NCI-H2081 treated with DMSO at 0.1 percent for 48 hours (cell line): ENCODE results near the gene TPM2.

Source experiments
- DNase-seq: peaks from one replicate; lab custom pipeline; 2025; lab: John Stamatoyannopoulos, UW

The TPM2 gene

GRCh38 chr9:35718721-35719511 lies 29.2 kb upstream of the TPM2 start:
- no peak for DNase-seq

GRCh38 chr9:35717132-35717870 lies 27.6 kb upstream of the TPM2 start:
- no peak for DNase-seq

DNA sequence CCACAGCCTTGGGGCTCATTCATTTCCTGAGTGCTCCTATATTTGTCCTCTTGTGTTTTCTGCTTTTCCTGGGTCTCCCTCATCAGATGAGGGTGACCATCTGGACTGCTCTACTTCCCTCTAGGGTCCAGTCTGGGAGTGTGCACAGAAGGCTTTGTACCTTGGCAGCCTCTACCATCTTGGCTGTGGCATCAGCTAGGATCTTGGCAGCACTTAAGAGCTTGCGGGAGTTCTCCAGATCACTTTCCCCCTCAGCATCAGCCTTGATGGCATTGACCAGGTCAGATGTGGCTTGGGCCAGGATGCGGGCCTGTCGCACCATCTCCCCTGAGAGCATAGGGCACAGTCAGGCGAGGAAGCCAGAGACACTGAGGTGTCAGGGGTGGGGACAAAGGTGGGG lies 26.5 kb upstream of the TPM2 start:
- no peak for DNase-seq

DNA sequence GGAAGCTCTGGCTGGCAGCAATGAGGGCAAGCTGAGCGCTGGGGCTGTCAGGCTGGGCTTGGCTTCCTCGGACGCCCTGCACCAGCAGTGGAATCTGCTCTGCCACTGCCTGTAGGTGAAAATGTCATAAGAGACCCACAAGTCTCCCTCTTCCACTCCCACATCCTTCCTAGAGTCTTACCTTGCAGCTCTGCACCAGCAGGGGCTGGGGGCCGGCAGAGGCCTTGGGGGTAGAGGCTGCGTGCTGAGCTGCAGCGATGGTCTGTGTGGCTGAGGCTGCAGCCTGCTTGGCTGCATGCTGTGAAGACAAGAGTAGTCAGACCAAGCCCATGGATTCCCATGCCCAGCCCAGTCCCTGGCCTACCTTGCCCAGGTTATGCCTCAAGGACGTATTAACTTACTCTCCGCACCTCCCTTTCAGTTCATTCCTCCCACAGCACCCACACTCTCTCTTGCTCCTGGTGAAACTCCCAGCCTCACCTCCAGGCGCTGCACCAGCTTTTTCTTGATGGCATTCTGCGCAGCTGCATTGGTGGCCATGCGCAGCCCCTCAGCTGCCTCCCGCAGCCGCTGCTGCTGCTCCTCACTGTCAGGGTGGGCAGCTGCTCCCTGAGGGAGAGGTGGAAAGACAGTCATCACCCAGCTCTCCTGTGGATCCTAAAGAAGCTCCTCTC lies 25.0 kb upstream of the TPM2 start:
- DNase-seq: no peak

- DNase-seq: no peak
Observed at GRCh38 chr9:35714123-35714522, 24.4 kb upstream of the TPM2 start.

DNA sequence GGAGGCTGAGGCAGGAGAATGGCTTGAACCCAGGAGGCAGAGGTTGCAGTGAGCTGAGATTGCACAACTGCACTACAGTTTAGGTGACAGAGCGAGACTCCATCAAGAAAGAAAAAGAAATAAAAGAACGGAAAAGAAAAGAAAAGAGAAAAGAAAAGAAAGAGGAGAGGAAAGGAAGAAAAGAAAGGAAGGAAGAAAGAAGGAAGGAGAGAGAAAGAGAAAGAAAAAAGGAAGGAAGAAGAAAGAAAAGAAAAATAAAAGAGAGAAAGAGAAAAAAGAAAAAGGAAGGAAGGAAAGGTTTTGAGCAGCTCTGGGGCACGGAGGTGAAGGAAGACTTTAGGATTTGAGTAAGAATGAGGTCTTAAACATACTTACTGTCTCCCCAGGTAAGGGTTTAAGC lies 23.9 kb upstream of the TPM2 start:
- no peak for DNase-seq

DNA sequence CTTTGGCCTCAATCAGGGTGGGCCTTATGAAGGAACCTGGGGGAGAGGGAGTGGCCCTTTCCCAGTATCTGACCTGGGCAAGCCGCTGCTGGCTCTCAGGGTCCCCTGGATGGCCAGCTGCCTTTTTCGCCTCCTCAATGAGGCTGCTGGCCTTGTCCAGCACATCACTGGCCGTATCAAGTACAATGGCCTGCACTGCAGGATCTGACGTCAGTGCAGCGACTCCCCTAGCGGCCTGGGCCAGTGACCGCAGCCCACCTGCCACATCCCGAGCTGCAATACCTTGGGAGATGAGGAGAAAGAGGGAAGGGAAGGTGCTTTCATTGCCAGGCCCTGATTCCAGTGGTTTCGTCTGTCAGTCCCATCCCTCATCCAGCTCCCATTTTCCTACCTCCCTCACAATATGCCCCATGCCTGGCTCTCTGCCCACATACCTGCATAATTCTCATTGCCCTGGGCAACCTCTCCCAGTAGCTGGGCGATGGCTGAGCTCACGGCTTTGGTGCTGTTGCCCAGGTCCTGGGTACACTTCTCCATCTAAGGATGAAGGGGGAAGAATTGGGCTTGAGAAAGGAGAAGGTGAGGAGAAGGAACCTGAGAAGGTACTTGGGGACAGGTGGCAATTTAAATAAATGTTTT lies 23.2 kb upstream of the TPM2 start:
- DNase-seq: no peak

DNA sequence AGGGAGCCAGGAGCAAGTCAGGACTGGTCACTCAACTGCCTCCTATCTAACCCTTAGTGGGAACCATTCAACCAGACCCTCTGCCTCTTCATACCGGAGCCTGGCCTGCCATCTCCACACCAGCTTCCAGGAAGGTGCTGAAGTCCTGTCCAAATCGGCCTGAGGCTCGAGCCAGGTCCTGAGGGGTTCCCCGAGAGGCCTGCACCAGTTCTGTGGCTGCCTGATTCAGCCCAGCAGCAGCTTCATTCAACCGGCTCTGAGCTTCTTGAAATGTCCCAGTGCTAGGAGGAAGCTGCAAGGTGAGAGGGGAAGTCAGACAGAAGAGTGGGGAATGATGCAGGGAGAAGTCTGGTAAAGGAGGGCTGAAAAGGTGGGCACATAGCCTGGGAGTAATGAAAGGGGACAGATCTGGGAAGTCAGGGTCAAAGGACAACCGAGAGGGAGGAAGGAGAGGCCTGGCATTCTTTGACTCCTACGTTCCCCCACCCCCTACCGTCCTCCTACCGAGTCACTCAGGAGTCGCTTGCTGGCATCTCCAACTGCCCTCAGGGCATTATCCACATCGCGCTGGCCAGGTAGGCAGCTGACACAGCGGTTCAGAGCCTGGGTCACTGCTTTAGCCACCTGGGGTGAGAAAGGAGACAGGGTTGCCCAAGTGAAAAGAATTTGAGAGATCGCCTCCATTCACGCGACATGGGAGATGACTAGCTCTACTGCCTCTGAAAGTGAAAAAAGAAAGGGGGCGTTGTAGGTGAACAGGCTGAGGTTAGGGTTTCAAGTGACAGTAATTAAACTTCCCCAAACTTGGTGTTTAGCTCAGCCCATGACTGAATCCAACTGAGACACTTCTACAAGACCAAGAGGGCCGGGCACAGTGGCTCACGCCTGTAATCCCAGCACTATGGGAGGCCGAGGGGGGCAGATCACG lies 22.0 kb upstream of the TPM2 start:
- DNase-seq: no peak

- no peak for DNase-seq
Observed at GRCh38 chr9:35710818-35711500, 21.2 kb upstream of the TPM2 start.

DNA sequence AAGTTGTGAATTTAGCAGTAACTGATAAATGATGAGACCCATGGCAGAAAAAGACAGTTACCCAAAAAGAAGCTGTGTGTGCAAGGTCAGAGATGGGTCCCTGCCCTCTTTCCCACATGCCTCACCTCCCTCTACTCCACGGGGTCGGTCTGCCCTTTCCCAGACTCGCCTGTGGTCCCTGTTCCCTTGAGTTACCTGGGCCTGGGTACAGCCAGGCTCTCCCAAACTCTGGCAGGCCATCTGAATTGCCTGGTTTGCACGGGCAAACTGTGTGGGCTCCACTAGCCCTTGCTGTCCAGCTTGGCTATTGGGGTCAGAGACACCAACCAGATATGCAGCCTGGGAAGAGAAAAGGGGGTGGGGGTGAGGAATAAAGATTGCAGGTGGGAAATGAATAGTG lies 18.4 kb upstream of the TPM2 start:
- no peak for DNase-seq

DNA sequence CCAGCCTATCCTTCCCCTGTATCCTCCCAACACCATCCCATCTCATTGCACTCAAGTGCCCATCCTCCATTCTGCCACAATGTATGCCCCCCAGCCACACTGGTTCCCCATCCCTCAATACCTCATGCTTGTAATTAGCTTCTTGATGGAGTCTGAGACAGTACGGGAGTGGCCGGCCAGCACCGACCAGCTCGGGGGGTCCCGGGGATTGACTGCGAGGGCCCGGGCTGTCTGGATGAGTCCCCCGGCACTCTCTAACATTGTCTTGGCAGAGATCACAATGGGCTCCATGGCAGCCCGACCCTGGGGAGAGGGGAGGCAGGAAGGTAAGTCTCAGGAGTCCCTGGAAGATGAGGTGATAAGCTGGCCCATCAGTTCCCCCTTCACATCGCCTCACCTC lies 17.2 kb upstream of the TPM2 start:
- DNase-seq: no peak

DNA sequence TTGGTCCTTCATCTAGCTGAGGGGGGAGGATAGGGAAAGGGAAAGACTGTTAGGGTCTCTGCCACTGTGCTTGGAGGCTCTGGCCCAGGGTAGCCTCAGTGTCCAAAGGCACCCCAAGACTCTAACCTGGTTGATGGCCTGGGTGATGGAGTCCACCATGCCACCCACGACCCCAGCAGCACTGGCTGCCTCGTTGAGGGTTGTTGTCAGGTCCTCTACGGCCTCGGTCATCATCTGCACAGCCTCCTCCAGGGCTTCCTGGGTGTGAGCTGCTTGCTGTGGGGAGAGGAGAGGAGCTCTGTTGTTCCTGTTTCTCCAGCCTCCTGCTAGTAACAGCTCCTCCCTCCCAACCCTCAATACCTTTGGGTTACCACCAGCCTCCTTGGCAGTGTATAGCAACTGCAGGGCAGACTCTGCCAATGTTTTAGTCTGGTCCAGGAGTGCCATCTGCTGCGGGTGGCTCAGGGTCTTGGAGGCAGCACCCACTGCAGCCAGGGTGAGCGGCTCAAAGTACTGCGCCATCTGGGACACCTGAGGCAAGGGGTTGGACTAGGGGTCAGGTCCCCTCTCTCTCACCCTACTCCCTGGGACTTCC lies 16.2 kb upstream of the TPM2 start:
- no peak for DNase-seq

DNA sequence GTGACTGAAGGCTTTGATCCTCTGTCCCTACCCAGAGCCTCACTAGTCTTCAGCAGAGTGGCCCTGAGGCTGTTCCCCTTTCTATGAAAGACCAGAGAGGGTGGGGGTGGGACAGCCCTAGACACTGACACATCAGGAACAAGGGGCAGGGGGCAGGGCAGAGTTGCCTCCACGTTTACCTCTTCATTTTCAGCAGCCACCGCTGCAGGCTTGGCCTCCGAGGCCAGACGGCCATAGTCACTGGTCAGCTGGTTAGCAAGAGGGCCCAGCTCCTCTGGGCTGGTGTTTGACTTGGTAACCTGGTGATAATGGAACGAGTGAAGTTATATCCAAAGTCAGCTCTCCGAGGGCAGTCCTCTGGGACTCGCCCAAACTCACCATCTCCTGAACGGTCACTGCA lies 15.6 kb upstream of the TPM2 start:
- no peak for DNase-seq

GRCh38 chr9:35703906-35704672 lies 14.4 kb upstream of the TPM2 start:
- no peak for DNase-seq

GRCh38 chr9:35702696-35703095 lies 13.0 kb upstream of the TPM2 start:
- DNase-seq: no peak

DNA sequence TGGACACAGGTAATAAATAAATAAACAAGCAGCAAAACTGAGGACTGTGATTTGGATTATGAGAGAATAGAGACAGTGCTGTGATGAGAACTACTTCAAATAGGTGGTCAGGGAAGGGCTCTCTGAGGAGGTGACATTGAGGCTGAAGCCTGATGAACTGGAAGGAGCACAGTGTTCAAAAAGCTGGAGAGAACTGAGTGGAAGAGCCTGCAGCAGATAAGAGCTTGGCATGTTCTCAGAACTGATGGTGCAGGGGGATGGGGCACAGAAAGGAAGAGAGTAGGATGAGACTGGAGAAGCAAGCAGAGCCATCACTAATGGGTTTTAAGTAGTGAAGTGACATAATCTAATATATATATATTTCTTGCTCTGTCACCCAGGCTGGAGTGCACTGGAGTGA lies 11.2 kb upstream of the TPM2 start:
- DNase-seq: no peak

- DNase-seq: no peak
Observed at GRCh38 chr9:35700031-35700430, 10.3 kb upstream of the TPM2 start.

- no peak for DNase-seq
Observed at GRCh38 chr9:35698231-35698630, 8.5 kb upstream of the TPM2 start.

GRCh38 chr9:35697486-35697885 lies 7.8 kb upstream of the TPM2 start:
- DNase-seq: no peak
